Esophagus squamous epithelium (tissue), 4 donors: ENCODE results near the gene MAP3K21.

Experiments used
- POLR2A ChIP-seq, 4 donors: fragments of 450-650 bp; IDR thresholded peaks; one replicate each; pipeline ENCODE4 v1.6.1; 2017; ENCODE audit warnings: antibody characterized with exemption in 4 of 4, mild to moderate bottlenecking in 4 of 4, moderate library complexity in 3 of 4
- TF ChIP-seq, protein P1 (sequence below), 6 experiments: fragments of 450-650 bp in 4 of 6; fragments of 200-600 bp in 2 of 6; sonication (generic) in 2 of 6; IDR thresholded peaks; one replicate each; pipeline ENCODE4 v1.5.1; 2016 to 2019; ENCODE audit warnings: antibody characterized with exemption in 6 of 6, mild to moderate bottlenecking in 4 of 6, moderate library complexity in 4 of 6

GRCh38 chr1:233373226-233373625 lies 45.7 kb downstream of the MAP3K21 start:
- TF ChIP-seq, protein P1, sequence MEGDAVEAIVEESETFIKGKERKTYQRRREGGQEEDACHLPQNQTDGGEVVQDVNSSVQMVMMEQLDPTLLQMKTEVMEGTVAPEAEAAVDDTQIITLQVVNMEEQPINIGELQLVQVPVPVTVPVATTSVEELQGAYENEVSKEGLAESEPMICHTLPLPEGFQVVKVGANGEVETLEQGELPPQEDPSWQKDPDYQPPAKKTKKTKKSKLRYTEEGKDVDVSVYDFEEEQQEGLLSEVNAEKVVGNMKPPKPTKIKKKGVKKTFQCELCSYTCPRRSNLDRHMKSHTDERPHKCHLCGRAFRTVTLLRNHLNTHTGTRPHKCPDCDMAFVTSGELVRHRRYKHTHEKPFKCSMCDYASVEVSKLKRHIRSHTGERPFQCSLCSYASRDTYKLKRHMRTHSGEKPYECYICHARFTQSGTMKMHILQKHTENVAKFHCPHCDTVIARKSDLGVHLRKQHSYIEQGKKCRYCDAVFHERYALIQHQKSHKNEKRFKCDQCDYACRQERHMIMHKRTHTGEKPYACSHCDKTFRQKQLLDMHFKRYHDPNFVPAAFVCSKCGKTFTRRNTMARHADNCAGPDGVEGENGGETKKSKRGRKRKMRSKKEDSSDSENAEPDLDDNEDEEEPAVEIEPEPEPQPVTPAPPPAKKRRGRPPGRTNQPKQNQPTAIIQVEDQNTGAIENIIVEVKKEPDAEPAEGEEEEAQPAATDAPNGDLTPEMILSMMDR (IDR thresholded peaks at IDR 0.05), result no peak
- no peak for TF ChIP-seq POLR2A (IDR thresholded peaks at IDR 0.05)
